HepG2 (cell line): ENCODE results near the gene ENTPD6. TPM values are rescaled to one million over a fixed set of nuclear protein-coding genes. Genes with fewer than 3 reads are reported as not detected.

ENCODE experiments used
- ATAC-seq: fragments of 200-7000 bp; cut with Tn5 transposase; 3 replicates; pipeline ENCODE4 v1.9.1; 2020; ENCODE audit warnings: mild to moderate bottlenecking, moderate library complexity
- BruUV-seq: library from RNA; stranded (reverse); fragments of 400-500 nt; replicated peaks from 2 replicates; lab custom pipeline; 2021; lab: Mats Ljungman, UMichigan
- CTCF ChIA-PET: fragments of 300-600 bp; formaldehyde crosslinking; extraction: SDS; loops from one replicate; lab custom pipeline; 2021; ENCODE audit warnings: low total read pairs, inconsistent platforms, low intra/inter-chr PET ratio; lab: Yijun Ruan, JAX
- POLR2A ChIA-PET: fragments of 350-600 bp; sonication (Branson Sonifier 250); formaldehyde crosslinking; loops from one replicate; lab custom pipeline; 2020; ENCODE audit warnings: antibody characterized with exemption, inconsistent platforms; lab: Yijun Ruan, JAX
- DNase-seq: peaks from one replicate; pipeline ENCODE4 v3.0.0-alpha.2; 2015; ENCODE audit warnings: low spot score
- FAIRE-seq: peaks from 3 replicates; lab custom pipeline; 2011; peaks lifted over from hg19 to GRCh38; lab: Jason Lieb, UNC
- H2AFZ ChIP-seq: one replicate; pipeline ENCODE4 v1.6.1; 2011; ENCODE audit warnings: low read length, inconsistent platforms
- H3K27ac ChIP-seq: fragments of 300-600 bp; 3 replicates; pipeline ENCODE4 v1.8.0; 2011; ENCODE audit warnings: mixed run types, mild to moderate bottlenecking, mixed read lengths, low read length, inconsistent platforms; ENCODE audit not compliant: insufficient read depth; ENCODE audit errors: extremely low read length
- H3K27me3 ChIP-seq, 2 experiments: fragments of 200-600 bp in 1 of 2; 2 replicates in 1 of 2; 3 replicates in 1 of 2; pipeline versions ENCODE4 v1.6.0 to v1.8.0; 2011; ENCODE audit warnings: low read length in 2 of 2, mild to moderate bottlenecking in 2 of 2, moderate library complexity in 2 of 2, inconsistent platforms in 1 of 2; ENCODE audit not compliant: insufficient read depth in 2 of 2, control insufficient read depth in 1 of 2
- H3K36me3 ChIP-seq, 2 experiments: fragments of 200-600 bp in 1 of 2; replicated peaks in 1 of 2; 2 replicates in 1 of 2; 3 replicates in 1 of 2; pipeline versions ENCODE4 v1.5.1 to v1.8.0; 2011; ENCODE audit warnings: low read length in 2 of 2, inconsistent platforms in 1 of 2; ENCODE audit not compliant: insufficient read depth in 2 of 2, control insufficient read depth in 1 of 2
- H3K4me1 ChIP-seq: 2 replicates; pipeline ENCODE4 v1.5.1; 2012; ENCODE audit warnings: low read length, inconsistent platforms; ENCODE audit not compliant: insufficient read depth
- H3K4me2 ChIP-seq: 2 replicates; pipeline ENCODE4 v1.6.0; 2011; ENCODE audit warnings: low read depth, low read length, inconsistent platforms
- H3K4me3 ChIP-seq, 3 experiments: fragments of 200-600 bp in 1 of 3; sonication (generic), shearing (Covaris generic) in 1 of 3; replicated peaks in 1 of 3; 2 replicates each; pipeline ENCODE4 v1.5.1; 2011 to 2016; ENCODE audit warnings: low read length in 3 of 3, inconsistent platforms in 2 of 3, low read depth in 2 of 3, mild to moderate bottlenecking in 2 of 3, control low read depth in 1 of 3, mixed read lengths in 1 of 3; ENCODE audit not compliant: insufficient read depth in 1 of 3
- H3K79me2 ChIP-seq: one replicate; pipeline ENCODE4 v1.6.1; 2011; ENCODE audit warnings: low read length, inconsistent platforms; ENCODE audit not compliant: insufficient read depth
- H3K9ac ChIP-seq: 2 replicates; pipeline ENCODE4 v1.6.0; 2011; ENCODE audit warnings: mild to moderate bottlenecking, low read depth, low read length, inconsistent platforms; ENCODE audit not compliant: insufficient read depth
- H3K9me3 ChIP-seq: 2 replicates; pipeline ENCODE4 v1.5.1; 2012; ENCODE audit warnings: mild to moderate bottlenecking, low read length
- H4K20me1 ChIP-seq: 2 replicates; pipeline ENCODE4 v1.6.0; 2011; ENCODE audit warnings: inconsistent platforms, mild to moderate bottlenecking, low read length, moderate library complexity; ENCODE audit not compliant: insufficient read depth
- ARID4A ChIP-seq: sonication (generic); formaldehyde crosslinking; IDR thresholded peaks from 2 replicates; pipeline ENCODE4 v1.5.0; 2020; ENCODE audit warnings: mild to moderate bottlenecking, missing genetic modification reagents, borderline replicate concordance
- FLYWCH1 ChIP-seq: sonication (generic); formaldehyde crosslinking; IDR thresholded peaks from 2 replicates; pipeline ENCODE4 v1.8.1; 2023; ENCODE audit warnings: mild to moderate bottlenecking, missing genetic modification reagents
- KDM2A ChIP-seq: sonication (generic); formaldehyde crosslinking; IDR thresholded peaks from 2 replicates; pipeline ENCODE4 v1.4.0; 2020; ENCODE audit warnings: low read depth, missing genetic modification reagents, borderline replicate concordance
- KLF15 ChIP-seq: sonication (generic); formaldehyde crosslinking; IDR thresholded peaks from 2 replicates; pipeline ENCODE4 v1.8.1; 2023; ENCODE audit warnings: borderline replicate concordance, mild to moderate bottlenecking, inconsistent platforms, missing genetic modification reagents, mixed read lengths
- KLF16 ChIP-seq, 2 experiments: sonication (generic) in 1 of 2; formaldehyde crosslinking in 1 of 2; IDR thresholded peaks; 2 replicates each; pipeline versions ENCODE4 v1.6.1 to v1.8.0; 2016 to 2023; ENCODE audit warnings: missing genetic modification reagents in 2 of 2, missing compliant biosample characterization in 1 of 2
- MIER2 ChIP-seq: IDR thresholded peaks from 2 replicates; pipeline ENCODE4 v1.6.1; 2016; ENCODE audit warnings: missing biosample characterization, missing genetic modification reagents
- RAD21 ChIP-seq: fragments of 450-650 bp; formaldehyde crosslinking; IDR thresholded peaks from 2 replicates; pipeline ENCODE4 v1.5.0; 2020; ENCODE audit warnings: mild to moderate bottlenecking
- RFX3 ChIP-seq: IDR thresholded peaks from 2 replicates; pipeline ENCODE4 v1.6.1; 2016; ENCODE audit warnings: missing biosample characterization, missing genetic modification reagents
- SCMH1 ChIP-seq: sonication (generic); formaldehyde crosslinking; IDR thresholded peaks from 2 replicates; pipeline ENCODE4 v1.9.0; 2021; ENCODE audit warnings: missing genetic modification reagents, mild to moderate bottlenecking, borderline replicate concordance
- THRA ChIP-seq: sonication (generic); formaldehyde crosslinking; IDR thresholded peaks from 2 replicates; pipeline ENCODE4 v1.4.0; 2020; ENCODE audit warnings: missing genetic modification reagents, borderline replicate concordance
- ZFP36L2 ChIP-seq: sonication (generic); formaldehyde crosslinking; IDR thresholded peaks from 2 replicates; pipeline ENCODE4 v1.4.0; 2020; ENCODE audit warnings: missing genetic modification reagents
- ZNF12 ChIP-seq: sonication (generic); formaldehyde crosslinking; IDR thresholded peaks from 2 replicates; pipeline ENCODE4 v1.5.0; 2020; ENCODE audit warnings: missing genetic modification reagents
- ZNF256 ChIP-seq: sonication (generic); formaldehyde crosslinking; conservative IDR thresholded peaks from 2 replicates; pipeline ENCODE4 v1.4.0; 2020; ENCODE audit warnings: missing genetic modification reagents
- ZNF264 ChIP-seq: sonication (generic); formaldehyde crosslinking; IDR thresholded peaks from 2 replicates; pipeline ENCODE4 v1.4.0; 2020; ENCODE audit warnings: missing genetic modification reagents
- ZNF558 ChIP-seq: sonication (generic); formaldehyde crosslinking; IDR thresholded peaks from 2 replicates; pipeline ENCODE4 v1.9.0; 2022; ENCODE audit warnings: mild to moderate bottlenecking, missing genetic modification reagents, borderline replicate concordance
- ZNF781 ChIP-seq: sonication (generic); formaldehyde crosslinking; IDR thresholded peaks from 2 replicates; pipeline ENCODE4 v1.5.1; 2020; ENCODE audit warnings: borderline replicate concordance, mild to moderate bottlenecking, missing genetic modification reagents; ENCODE audit errors: not compliant biosample characterization
- WGBS: methylation state at CpG from one replicate; pipeline ENCODE4 v1.1.6; 2017; ENCODE audit warnings: low lambda C conversion rate; 5-methylcytosine and 5-hydroxymethylcytosine counted together
- in situ Hi-C: cut with HindIII; loops from 2 replicates; pipeline ENCODE4 v1.10.0; 2017; ENCODE audit warnings: low pct_unique_long_range_greater_than_20kb; ENCODE audit not compliant: extremely low pct_ligation_motif_present
- intact Hi-C: fragments of 100-400 bp; cut with micrococcal nuclease; formaldehyde crosslinking; loops from one replicate; pipeline ENCODE4 v1.10.0; 2022; ENCODE audit not compliant: unreplicated experiment
- polyA plus RNA-seq, 8 experiments: library from polyadenylated mRNA; depleted of rRNA in 3 of 8; stranded (reverse) in 7 of 8; unstranded in 1 of 8; fragments of >200 nt; fragmentation: Illumina TruSeq in 4 of 8; extraction: Trizol in 4 of 8; gene quantifications; 2 replicates each; pipeline versions ENCODE4 v1.2.1 to v1.2.3, GENCODE V29; 2011 to 2016; ENCODE audit warnings: low read depth in 4 of 8, missing spikeins in 1 of 8, mixed read lengths in 1 of 8; ENCODE audit not compliant: insufficient read depth in 1 of 8
- total RNA-seq, 5 experiments: library from RNA; depleted of rRNA; stranded (reverse); fragments of >200 nt; fragmentation: Illumina TruSeq; extraction: Trizol; gene quantifications; 2 replicates each; pipeline ENCODE4 v1.2.3, GENCODE V29; 2016; ENCODE audit warnings: low read depth in 1 of 5

The ENTPD6 gene
- total and polyA plus RNA-seq, 2 of the 13 experiments (the other 11 are each of a cell fraction or from before 2014, with no cell fraction given), result 164 to 172 TPM

- Histone ChIP-seq H3K4me1 (peaks cover 9% of the 10 kb centered on the region), H3K27me3 (peaks cover 2 to 29% of the 10 kb centered on the region in 2 experiments; a peak in 2 of 5 replicates), H3K9ac (no peak overlapping the region), H3K9me3 (no peaks in the 10 kb centered on the region), H3K4me3 (no peak overlapping the region), H3K79me2 (peaks cover 3% of the 10 kb centered on the region), H2AFZ (no peak overlapping the region), H3K36me3 (no peaks in the 10 kb centered on the region), H3K4me2 (no peak overlapping the region), H3K27ac (no peak overlapping the region), H4K20me1 (no peaks in the 10 kb centered on the region)
- ChIA-PET CTCF (no interaction called here), POLR2A (interaction anchor here (1.5 kb wide), 1 partner anchor 56 kb away, joined by 3 read pairs; no protein-coding TSS in a partner anchor)
- no peak for TF ChIP-seq ZFP36L2
- TF ChIP-seq ZNF781 (CRISPR knock-in tag), result no peak
- no peak for TF ChIP-seq SCMH1
- TF ChIP-seq KDM2A, result no peak
- no peak for TF ChIP-seq KLF15
- no peak for TF ChIP-seq ARID4A (CRISPR knock-in tag)
- TF ChIP-seq RFX3 (CRISPR knock-in tag), result no peak
- no peak for TF ChIP-seq THRA (CRISPR knock-in tag)
- no peak for TF ChIP-seq FLYWCH1
- TF ChIP-seq ZNF256, result no peak
- TF ChIP-seq ZNF264, result no peak
- TF ChIP-seq RAD21 (CRISPR knock-in tag), result no peak
- TF ChIP-seq MIER2 (CRISPR knock-in tag), result no peak
- no peak for TF ChIP-seq ZNF12 (CRISPR knock-in tag)
- no peak for TF ChIP-seq ZNF558 (CRISPR knock-in tag)
- no peak for TF ChIP-seq KLF16 (CRISPR knock-in tag; IDR thresholded peaks at IDR 0.05)
- 10% methylated on average over 1 of the region's 1 CpG for WGBS
- intact Hi-C loops, result no loop called here
- in situ Hi-C loops, result no loop called here
- FAIRE-seq (no peak), ATAC-seq (no peak), DNase-seq (no peak)
- BruUV-seq, result no TSS peak
These were observed 4.5 kb upstream of the ENTPD6 start for GRCh38 chr20:25191051-25191450.
